NT2/D1 (cell line): ENCODE results near the gene CAMK2N2.

ENCODE experiments used
- SUZ12 ChIP-seq: IDR thresholded peaks from 2 replicates; pipeline ENCODE4 v1.6.1; 2011; ENCODE audit not compliant: insufficient read length, insufficient read depth; ENCODE audit errors: extremely low read depth
- ZNF274 ChIP-seq: IDR thresholded peaks from 2 replicates; pipeline ENCODE4 v1.6.1; 2011; ENCODE audit warnings: mild to moderate bottlenecking, low read depth, low read length

GRCh38 chr3:184282941-184283340, 21.6 kb upstream of the CAMK2N2 start:
- TF ChIP-seq ZNF274 (no peak), SUZ12 (no peak)
